ENCODE measurements around the gene VWA5B2. TPM values are rescaled to one million over a fixed set of nuclear protein-coding genes. Genes with fewer than 3 reads are reported as not detected.

The VWA5B2 gene
- total RNA-seq, 1 experiment from 2014 or later, result 2.7 TPM

- Mint-ChIP-seq H3K27me3 (ENCODE audit: low read depth) (peaks cover 65% of the 10 kb centered on the region), H3K4me3 (peak overlapping the region; percentile 62 to 68), H3K27ac (no peak overlapping the region), H3K4me1 (peaks cover 19 to 21% of the 10 kb centered on the region in 2 experiments), H3K9me3 (no peaks in the 10 kb centered on the region), H3K36me3 (ENCODE audit: insufficient read depth in 1 of 3, low read depth in 3 of 3) (peaks cover 0 to 8% (median 2%) of the 10 kb centered on the region in 3 experiments; a peak in 3 of 7 replicates)
- Histone ChIP-seq H3K79me2 (ENCODE audit: insufficient read depth, low read length) (no peaks in the 10 kb centered on the region), H3K18ac (ENCODE audit: insufficient read length, low read depth, low read length) (no peak overlapping the region), H2BK20ac (ENCODE audit: low read depth, low read length, poor library complexity, severe bottlenecking) (no peak overlapping the region), H2BK120ac (ENCODE audit: low read depth, low read length, poor library complexity, severe bottlenecking) (no peak overlapping the region), H3K4me2 (ENCODE audit: insufficient read depth, insufficient read length, low read length) (peak overlapping the region; percentile 21), H4K5ac (ENCODE audit: insufficient read length, low read depth, low read length) (no peak overlapping the region), H2AK5ac (ENCODE audit: insufficient read length, low read length) (no peak overlapping the region), H2BK15ac (ENCODE audit: low read depth, low read length) (no peak overlapping the region), H3T11ph (ENCODE audit: low read length) (no peak overlapping the region), H3K14ac (ENCODE audit: insufficient read depth, low read length) (no peak overlapping the region), H4K8ac (replicated peaks; ENCODE audit: insufficient read length, low read depth, low read length) (no peak overlapping the region), H4K91ac (ENCODE audit: insufficient read length, low read depth, low read length) (no peak overlapping the region), H2BK12ac (ENCODE audit: insufficient read length, low read depth, low read length) (no peak overlapping the region), H3K9ac (ENCODE audit: extremely low read depth, insufficient read length, low read length) (no peak overlapping the region), H3K56ac (ENCODE audit: insufficient read length, low read depth, low read length) (no peak overlapping the region), H3K4me1 (ENCODE audit: insufficient read depth, low read length) (no peaks in the 10 kb centered on the region), H4K20me1 (ENCODE audit: control insufficient read depth, insufficient read depth, insufficient read length) (no peaks in the 10 kb centered on the region), H3K4ac (ENCODE audit: low read depth, low read length) (no peak overlapping the region), H2AFZ (ENCODE audit: low read length) (no peak overlapping the region), H3K27me3 (ENCODE audit: insufficient read depth, low read length) (peaks cover 14% of the 10 kb centered on the region; the same call in 1 of the 2 replicates), H3K23me2 (ENCODE audit: insufficient read length, low read depth, low read length, poor library complexity, severe bottlenecking) (peaks cover 21% of the 10 kb centered on the region), H3K27ac (ENCODE audit: insufficient read length, low read depth, low read length) (no peak overlapping the region), H3K23ac (ENCODE audit: insufficient read length, low read depth, low read length) (no peak overlapping the region), H3K9me3 (ENCODE audit: control insufficient read depth, low read depth, low read length) (no peaks in the 10 kb centered on the region), H2BK5ac (ENCODE audit: insufficient read length, low read length) (no peak overlapping the region), H3K79me1 (ENCODE audit: insufficient read depth, low read depth, low read length, poor library complexity, severe bottlenecking) (no peaks in the 10 kb centered on the region)
- DNase-seq, result no peak
- WGBS (ENCODE audit: extremely low coverage, insufficient read length, low lambda C conversion rate), result no CpG with 5 or more reads among the region's 28 CpGs
- TF ChIP-seq, protein P1, sequence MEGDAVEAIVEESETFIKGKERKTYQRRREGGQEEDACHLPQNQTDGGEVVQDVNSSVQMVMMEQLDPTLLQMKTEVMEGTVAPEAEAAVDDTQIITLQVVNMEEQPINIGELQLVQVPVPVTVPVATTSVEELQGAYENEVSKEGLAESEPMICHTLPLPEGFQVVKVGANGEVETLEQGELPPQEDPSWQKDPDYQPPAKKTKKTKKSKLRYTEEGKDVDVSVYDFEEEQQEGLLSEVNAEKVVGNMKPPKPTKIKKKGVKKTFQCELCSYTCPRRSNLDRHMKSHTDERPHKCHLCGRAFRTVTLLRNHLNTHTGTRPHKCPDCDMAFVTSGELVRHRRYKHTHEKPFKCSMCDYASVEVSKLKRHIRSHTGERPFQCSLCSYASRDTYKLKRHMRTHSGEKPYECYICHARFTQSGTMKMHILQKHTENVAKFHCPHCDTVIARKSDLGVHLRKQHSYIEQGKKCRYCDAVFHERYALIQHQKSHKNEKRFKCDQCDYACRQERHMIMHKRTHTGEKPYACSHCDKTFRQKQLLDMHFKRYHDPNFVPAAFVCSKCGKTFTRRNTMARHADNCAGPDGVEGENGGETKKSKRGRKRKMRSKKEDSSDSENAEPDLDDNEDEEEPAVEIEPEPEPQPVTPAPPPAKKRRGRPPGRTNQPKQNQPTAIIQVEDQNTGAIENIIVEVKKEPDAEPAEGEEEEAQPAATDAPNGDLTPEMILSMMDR (conservative IDR thresholded peaks at IDR 0.05), result no peak
These were observed 30.1 kb downstream of the VWA5B2 start for GRCh38 chr3:184259396-184259877.
